SK-N-SH (cell line): ENCODE results near the gene ITM2C.

Experiments used
- EZH2phosphoT487 ChIP-seq: fragments of 200-600 bp; sonication (generic); IDR thresholded peaks from 2 replicates; pipeline ENCODE4 v1.6.1; 2017; ENCODE audit warnings: low read depth, mixed run types, mild to moderate bottlenecking, antibody characterized with exemption, moderate library complexity, borderline replicate concordance
- FOXM1 ChIP-seq: IDR thresholded peaks from 2 replicates; pipeline ENCODE4 v1.4.0; 2012; ENCODE audit warnings: low read depth, mild to moderate bottlenecking
- GATA2 ChIP-seq: sonication (generic); formaldehyde crosslinking; IDR thresholded peaks from 2 replicates; pipeline ENCODE4 v1.5.0; 2020; ENCODE audit warnings: mild to moderate bottlenecking, missing genetic modification reagents
- MXI1 ChIP-seq: IDR thresholded peaks from 2 replicates; pipeline ENCODE4 v1.6.1; 2012; ENCODE audit warnings: mild to moderate bottlenecking, low read depth, low read length, improper control_type of control experiment
- RAD21 ChIP-seq: IDR thresholded peaks from 2 replicates; pipeline ENCODE4 v1.6.1; 2012; ENCODE audit warnings: mild to moderate bottlenecking, low read length
- SMC3 ChIP-seq: IDR thresholded peaks from 2 replicates; pipeline ENCODE4 v1.6.1; 2012; ENCODE audit warnings: low read depth, low read length, improper control_type of control experiment
- TF ChIP-seq, protein P1 (sequence below): fragments of 200-600 bp; sonication (generic); IDR thresholded peaks from 2 replicates; pipeline ENCODE4 v1.6.1; 2017; ENCODE audit warnings: antibody characterized with exemption, mild to moderate bottlenecking, moderate library complexity
- TF ChIP-seq, protein P2 (sequence below): IDR thresholded peaks from 2 replicates; pipeline ENCODE4; 2012
- TF ChIP-seq, protein P3 (sequence below): IDR thresholded peaks from 2 replicates; pipeline ENCODE4 v1.6.1; 2012; ENCODE audit warnings: mild to moderate bottlenecking, low read depth, low read length, moderate library complexity
- TF ChIP-seq, protein P4 (sequence below): fragments of 150-350 bp; IDR thresholded peaks from 2 replicates; pipeline ENCODE4 v1.6.1; 2017; ENCODE audit warnings: antibody characterized with exemption, low read length, low read depth, borderline replicate concordance

DNA sequence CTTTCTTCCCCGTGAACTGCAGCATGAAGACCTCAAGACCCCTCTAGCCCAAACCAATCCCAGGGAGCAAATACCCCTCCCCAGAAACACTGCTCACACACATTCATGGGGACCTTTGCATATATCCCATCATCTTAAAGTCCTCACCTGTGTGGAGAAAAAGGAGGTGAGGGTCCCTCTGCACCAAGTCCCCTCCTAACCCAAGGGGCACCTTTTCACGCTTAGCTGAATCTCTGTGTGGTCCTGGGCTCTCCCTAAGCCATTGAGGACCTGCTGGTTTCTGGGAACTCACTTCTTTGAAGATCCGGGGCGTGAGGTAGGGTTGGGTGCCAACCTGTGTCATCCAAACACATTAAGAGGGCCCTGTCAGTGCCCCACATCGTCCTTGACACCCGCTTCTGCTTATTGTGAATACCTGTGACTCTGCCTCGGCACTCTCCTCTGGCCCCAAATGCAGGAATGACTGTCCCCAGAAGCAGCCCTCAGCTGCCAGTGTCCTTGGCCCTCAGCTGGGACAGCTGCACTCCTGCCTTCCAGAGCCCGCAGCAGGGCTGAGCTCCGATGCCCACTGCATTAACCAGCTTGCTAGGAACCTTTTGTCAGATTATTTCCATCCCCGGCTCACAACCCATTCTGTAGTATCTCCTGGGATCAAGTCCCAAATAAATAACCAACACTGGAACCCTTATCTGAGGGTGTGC, 41.3 kb upstream of the ITM2C start:
- TF ChIP-seq GATA2 (CRISPR knock-in tag), result no peak
- TF ChIP-seq, protein P1, sequence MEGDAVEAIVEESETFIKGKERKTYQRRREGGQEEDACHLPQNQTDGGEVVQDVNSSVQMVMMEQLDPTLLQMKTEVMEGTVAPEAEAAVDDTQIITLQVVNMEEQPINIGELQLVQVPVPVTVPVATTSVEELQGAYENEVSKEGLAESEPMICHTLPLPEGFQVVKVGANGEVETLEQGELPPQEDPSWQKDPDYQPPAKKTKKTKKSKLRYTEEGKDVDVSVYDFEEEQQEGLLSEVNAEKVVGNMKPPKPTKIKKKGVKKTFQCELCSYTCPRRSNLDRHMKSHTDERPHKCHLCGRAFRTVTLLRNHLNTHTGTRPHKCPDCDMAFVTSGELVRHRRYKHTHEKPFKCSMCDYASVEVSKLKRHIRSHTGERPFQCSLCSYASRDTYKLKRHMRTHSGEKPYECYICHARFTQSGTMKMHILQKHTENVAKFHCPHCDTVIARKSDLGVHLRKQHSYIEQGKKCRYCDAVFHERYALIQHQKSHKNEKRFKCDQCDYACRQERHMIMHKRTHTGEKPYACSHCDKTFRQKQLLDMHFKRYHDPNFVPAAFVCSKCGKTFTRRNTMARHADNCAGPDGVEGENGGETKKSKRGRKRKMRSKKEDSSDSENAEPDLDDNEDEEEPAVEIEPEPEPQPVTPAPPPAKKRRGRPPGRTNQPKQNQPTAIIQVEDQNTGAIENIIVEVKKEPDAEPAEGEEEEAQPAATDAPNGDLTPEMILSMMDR, result no peak
- no peak for TF ChIP-seq SMC3
- no peak for TF ChIP-seq EZH2phosphoT487
- TF ChIP-seq, protein P2, sequence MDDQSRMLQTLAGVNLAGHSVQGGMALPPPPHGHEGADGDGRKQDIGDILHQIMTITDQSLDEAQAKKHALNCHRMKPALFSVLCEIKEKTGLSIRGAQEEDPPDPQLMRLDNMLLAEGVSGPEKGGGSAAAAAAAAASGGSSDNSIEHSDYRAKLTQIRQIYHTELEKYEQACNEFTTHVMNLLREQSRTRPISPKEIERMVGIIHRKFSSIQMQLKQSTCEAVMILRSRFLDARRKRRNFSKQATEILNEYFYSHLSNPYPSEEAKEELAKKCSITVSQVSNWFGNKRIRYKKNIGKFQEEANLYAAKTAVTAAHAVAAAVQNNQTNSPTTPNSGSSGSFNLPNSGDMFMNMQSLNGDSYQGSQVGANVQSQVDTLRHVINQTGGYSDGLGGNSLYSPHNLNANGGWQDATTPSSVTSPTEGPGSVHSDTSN, result no peak
- TF ChIP-seq, protein P3, sequence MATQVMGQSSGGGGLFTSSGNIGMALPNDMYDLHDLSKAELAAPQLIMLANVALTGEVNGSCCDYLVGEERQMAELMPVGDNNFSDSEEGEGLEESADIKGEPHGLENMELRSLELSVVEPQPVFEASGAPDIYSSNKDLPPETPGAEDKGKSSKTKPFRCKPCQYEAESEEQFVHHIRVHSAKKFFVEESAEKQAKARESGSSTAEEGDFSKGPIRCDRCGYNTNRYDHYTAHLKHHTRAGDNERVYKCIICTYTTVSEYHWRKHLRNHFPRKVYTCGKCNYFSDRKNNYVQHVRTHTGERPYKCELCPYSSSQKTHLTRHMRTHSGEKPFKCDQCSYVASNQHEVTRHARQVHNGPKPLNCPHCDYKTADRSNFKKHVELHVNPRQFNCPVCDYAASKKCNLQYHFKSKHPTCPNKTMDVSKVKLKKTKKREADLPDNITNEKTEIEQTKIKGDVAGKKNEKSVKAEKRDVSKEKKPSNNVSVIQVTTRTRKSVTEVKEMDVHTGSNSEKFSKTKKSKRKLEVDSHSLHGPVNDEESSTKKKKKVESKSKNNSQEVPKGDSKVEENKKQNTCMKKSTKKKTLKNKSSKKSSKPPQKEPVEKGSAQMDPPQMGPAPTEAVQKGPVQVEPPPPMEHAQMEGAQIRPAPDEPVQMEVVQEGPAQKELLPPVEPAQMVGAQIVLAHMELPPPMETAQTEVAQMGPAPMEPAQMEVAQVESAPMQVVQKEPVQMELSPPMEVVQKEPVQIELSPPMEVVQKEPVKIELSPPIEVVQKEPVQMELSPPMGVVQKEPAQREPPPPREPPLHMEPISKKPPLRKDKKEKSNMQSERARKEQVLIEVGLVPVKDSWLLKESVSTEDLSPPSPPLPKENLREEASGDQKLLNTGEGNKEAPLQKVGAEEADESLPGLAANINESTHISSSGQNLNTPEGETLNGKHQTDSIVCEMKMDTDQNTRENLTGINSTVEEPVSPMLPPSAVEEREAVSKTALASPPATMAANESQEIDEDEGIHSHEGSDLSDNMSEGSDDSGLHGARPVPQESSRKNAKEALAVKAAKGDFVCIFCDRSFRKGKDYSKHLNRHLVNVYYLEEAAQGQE, result no peak
- TF ChIP-seq RAD21, result no peak
- TF ChIP-seq MXI1, result no peak
- no peak for TF ChIP-seq FOXM1
- TF ChIP-seq, protein P4, sequence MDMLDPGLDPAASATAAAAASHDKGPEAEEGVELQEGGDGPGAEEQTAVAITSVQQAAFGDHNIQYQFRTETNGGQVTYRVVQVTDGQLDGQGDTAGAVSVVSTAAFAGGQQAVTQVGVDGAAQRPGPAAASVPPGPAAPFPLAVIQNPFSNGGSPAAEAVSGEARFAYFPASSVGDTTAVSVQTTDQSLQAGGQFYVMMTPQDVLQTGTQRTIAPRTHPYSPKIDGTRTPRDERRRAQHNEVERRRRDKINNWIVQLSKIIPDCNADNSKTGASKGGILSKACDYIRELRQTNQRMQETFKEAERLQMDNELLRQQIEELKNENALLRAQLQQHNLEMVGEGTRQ, result no peak
